ENCODE results near the gene EGR4.

EGR4 gene

DNA sequence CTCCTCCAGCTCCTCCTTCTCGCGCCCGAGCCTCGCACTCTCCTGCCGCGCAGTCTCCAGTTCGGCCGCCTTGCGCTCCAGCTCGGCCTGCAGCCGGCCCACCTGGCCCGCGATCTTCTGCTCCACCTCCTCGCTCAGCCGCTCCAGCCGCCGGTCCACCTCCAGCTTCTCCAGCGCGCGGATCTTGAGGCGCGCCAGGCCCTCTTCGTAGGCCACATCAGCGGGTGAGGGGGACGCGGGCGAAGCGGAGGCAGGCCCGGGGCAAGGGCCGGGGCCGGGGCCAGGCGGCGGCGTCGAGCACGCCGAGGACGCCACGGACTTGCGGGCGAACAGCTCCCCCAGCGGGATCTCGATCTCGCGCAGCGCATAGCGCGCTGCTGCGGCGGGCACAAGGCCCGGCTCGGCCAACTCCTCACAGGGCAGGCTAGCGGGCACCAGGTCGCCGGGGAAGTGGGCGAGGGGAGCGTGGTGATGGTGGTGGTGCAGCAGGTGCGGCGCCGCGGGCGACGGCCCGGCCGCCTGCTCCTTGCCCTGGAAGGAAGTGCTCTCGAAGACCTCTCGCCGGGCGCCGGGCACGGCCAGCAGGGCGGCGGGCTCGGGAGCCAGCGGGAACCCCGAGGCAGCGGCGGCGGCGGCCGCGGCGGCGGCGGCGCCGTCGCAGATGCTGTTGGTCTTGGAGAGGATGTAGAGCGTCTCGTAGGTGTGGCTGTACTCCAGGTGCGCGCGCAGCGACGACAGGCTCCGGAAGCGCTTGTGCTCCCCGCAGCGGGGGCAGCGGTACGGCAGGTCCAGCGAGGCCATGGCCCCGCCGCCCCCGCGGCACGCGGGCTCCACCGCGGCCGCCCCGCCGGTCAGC lies 24.3 kb downstream of the EGR4 start:
- peak; percentile 13 for DNase-seq (ENCODE audit: low read depth)
- TF ChIP-seq CTCF (conservative IDR thresholded peaks at IDR 0.05; ENCODE audit: low read depth, low read length) = peak; percentile 11
- peak overlapping the region; percentile 10 for H3K4me3 ChIP-seq (ENCODE audit: low read depth, low read length)

- TF ChIP-seq CTCF (conservative IDR thresholded peaks at IDR 0.05; ENCODE audit: low read depth, low read length) = no peak
- H3K4me3 ChIP-seq (ENCODE audit: low read depth, low read length) = no peak overlapping the region
- no peak for DNase-seq (ENCODE audit: low read depth)
Measured at GRCh38 chr2:73268366-73268829, 24.9 kb downstream of the EGR4 start.

GRCh38 chr2:73267008-73267407 lies 26.3 kb downstream of the EGR4 start:
- no peak for DNase-seq (ENCODE audit: low read depth)
- no peak overlapping the region for H3K4me3 ChIP-seq (ENCODE audit: low read depth, low read length)
- no peak for TF ChIP-seq CTCF (conservative IDR thresholded peaks at IDR 0.05; ENCODE audit: low read depth, low read length)

- H3K4me3 ChIP-seq (ENCODE audit: low read depth, low read length) = no peak overlapping the region
- no peak for TF ChIP-seq CTCF (conservative IDR thresholded peaks at IDR 0.05; ENCODE audit: low read depth, low read length)
- DNase-seq (ENCODE audit: low read depth) = no peak
Measured at GRCh38 chr2:73266061-73266901, 27.1 kb downstream of the EGR4 start.

DNA sequence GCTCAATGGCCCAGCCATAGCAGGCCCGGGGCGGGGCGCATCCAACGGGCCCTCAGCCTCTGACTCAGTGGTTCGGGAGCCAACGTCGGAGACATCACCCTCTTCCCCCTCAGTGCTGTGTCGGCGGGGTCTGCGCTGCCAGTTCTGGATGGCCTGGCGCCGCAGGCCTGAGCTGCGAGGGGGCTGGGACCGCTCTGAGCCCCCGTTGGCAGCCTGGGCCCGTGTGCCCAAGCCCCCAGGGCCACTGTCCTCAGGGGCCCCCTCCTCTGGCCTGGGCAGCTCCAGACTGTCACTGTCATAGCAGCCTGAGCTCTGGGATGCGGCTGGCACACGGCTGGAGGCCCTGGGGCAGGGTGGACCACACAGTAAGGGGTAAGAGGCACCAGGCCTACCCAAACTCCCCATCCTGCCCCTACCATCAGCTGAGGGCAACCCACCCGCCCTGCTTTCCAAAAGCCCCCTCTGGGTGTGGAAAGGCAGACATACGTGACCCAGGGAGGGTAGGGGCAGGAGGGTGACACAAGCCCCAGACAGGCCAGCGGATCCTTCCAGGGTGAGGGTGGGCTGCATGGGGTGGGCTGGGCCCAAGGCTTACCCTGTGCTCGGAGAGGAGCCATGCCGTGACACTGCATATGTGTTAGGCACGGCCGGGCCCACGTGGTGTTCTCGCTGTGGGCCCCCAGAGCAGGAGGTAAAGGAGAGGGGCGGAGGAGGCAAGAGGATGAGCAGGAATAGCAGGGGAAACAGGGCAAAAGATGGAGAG lies 27.9 kb downstream of the EGR4 start:
- no peak for DNase-seq (ENCODE audit: low read depth)
- H3K4me3 ChIP-seq (ENCODE audit: low read depth, low read length) = no peak overlapping the region
- TF ChIP-seq CTCF (conservative IDR thresholded peaks at IDR 0.05; ENCODE audit: low read depth, low read length) = no peak

DNA sequence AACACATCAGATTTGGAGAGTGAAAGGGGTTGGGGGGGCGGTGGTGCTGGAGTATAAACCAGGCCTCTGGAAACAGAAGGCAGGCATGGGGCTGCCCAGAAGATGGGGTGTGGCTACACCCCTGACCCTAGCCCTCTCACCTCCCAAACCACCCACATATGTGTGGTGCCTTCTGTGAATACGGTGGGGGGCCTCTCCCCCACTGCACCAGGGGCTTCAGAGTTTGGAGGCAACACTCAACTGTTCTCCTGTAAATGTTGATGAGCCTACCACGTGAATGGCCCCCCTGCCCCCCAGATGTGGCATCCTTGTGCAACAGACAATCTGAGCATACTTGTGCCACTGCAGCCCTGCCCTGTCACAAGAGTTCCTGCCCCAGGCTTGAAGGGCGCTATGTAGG lies 28.6 kb downstream of the EGR4 start:
- H3K4me3 ChIP-seq (ENCODE audit: low read depth, low read length) = no peak overlapping the region
- no peak for DNase-seq (ENCODE audit: low read depth)
- TF ChIP-seq CTCF (conservative IDR thresholded peaks at IDR 0.05; ENCODE audit: low read depth, low read length) = no peak

Data from choroid plexus epithelial cell (primary cell).